Fibroblast of the conjunctiva (primary cell): ENCODE measurements around the gene MRGPRE.
"Not testable (repeated sequence)": the region's sequence is repeated elsewhere in the genome, so short reads cannot be mapped to it uniquely, and the experiment has no call there.

Experiments
- DNase-seq: peaks from one replicate; pipeline ENCODE4 v3.0.0-alpha.2; 2010; ENCODE audit warnings: low read depth

The MRGPRE gene, protein sequence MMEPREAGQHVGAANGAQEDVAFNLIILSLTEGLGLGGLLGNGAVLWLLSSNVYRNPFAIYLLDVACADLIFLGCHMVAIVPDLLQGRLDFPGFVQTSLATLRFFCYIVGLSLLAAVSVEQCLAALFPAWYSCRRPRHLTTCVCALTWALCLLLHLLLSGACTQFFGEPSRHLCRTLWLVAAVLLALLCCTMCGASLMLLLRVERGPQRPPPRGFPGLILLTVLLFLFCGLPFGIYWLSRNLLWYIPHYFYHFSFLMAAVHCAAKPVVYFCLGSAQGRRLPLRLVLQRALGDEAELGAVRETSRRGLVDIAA

DNA sequence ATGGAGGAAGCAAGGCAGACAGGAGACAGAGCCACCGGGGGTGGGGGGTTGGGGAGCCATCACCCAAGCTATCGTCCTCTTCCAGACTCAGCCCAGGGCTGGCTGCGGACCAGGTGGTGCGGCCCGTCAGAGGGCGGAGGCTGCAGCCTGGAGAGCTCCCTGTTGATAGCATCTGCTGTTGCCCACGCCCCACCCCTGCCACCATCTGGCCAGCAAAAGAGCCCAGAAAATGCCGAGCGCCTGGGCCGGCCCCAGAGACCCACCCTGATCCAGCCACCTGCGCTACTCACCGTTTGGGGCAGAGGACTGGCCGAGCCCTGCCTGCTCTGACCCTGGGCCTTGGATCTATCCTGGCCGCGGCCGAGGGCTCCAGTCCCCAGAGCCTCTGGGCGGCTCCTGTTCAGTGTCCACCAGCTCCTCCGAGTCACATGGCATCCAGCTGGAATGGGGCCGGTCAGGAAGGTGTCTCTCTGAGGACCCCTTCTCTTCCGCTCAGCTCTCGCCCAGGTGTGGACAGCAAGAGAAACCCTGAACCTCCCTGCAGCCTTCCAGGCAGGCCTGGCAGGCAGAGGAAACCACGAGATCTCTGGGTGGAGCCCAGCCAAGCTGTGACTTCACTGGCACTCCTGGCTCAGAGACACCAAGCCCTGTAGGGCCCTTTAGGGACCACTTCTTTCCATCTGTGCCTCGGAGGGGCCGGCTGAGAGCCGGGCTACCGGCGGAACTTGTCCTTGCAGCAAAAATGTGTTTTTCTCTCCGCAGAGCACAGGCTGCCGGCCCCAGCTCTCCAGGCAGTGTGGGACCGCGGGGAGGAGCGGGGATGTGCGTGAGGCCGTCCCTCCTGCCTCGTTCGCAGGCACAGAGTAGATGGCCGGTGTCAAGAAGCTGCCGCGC lies at the start of gene MRGPRE:
Gene MRGPRE, minus strand, starts transcription at position 567 of the 894 bp plus-strand sequence. CDS start 3,618 bp downstream, outside the sequence.
- no peak for DNase-seq

DNA sequence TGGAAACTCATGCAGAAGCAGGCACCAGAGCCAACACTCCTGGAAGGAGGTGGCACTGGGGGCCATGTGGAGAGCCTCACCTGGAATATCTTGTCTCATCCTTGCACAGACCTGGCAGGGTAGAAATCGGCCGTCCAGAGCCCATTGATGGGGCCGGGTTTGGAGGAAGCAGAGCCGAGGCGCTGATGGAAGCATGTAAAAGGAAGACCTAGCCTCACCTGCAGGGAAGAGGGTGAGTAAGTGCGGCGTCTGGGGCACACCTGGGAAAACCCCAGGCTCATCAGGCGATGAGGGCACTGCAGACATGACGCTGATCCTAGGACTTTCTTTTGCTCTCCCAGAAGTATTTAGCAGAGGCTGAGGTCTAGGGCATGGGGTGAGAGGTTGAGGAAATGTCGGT lies 48.9 kb upstream of the MRGPRE start:
- not testable (repeated sequence) for DNase-seq

DNA sequence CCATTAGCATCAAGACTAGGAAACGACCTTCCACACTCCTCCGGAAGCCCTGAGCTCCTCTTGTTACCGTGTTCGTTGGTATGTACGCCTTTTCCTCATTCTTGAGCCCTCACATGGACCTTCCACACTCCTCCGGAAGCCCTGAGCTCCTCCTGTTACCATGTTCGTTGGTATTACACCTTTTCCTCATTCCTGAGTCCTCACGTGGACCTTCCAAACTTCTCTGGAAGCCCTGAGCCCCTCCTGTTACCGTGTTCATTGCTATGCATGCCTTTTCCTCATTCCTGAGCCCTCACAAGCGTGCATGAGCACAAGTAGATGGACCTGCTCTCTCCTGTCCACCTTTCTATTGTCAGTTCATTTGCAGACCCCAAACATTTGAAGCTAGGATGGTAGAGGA lies 48.4 kb upstream of the MRGPRE start:
- DNase-seq = not testable (repeated sequence)

DNA sequence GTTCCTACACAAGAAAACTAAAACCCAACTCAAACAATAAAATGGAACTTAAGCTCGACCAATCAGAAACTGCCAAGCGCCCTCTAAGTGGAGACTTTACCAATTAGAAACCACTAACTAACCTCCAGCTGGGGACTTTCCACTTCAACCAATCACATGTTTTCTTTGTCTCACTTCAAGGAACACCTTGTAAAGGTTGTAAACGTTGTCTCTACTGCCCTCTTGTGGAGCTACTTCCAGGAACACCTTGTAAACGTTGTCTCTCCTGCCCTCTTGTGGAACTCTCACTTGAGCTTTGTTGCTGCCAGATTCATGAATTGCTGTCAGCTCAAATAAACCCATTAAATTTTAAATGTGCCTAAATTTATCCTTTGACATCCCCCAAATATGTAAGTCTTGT lies 46.7 kb upstream of the MRGPRE start:
- DNase-seq = not testable (repeated sequence)

DNA sequence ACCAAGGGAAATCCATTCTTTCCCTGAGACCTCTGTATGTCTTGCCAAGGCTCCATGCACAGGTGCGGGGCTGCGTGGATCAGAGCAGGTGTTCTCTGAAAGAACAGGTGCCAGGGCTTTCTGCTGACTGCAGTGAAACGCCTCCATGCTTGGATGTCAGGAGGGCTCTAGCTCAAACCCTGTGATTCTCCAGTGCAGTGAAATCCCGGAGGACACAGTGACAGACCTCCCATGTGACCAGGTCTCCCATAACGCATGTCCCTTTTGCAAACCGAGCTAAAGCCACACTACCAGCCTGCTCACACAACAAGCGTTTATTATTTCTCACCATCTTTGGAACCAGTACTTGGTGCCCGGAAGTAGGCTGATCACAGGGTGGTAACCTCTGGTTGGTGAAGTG lies 41.4 kb upstream of the MRGPRE start:
- DNase-seq = not testable (repeated sequence)

DNA sequence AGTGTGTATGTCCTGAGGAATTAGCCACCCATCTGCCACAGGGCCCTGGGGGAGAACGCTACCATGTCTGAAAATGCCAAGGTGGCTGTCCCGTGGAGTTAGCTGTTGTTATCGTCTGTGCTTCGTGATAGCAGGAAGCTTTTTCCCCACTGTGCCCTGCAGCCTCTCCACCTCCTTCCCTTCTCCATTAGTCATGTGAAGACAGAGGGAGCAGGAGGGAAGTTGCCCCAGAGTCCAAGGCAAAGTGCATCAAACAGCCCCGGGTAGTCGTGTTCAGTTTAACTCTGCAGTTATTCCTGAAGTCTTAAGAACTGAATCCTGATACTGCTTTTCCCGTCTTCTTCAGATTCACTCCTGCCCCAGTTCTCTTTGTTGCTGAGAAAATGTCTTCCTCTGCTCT lies 30.3 kb upstream of the MRGPRE start:
- DNase-seq = not testable (repeated sequence)

DNA sequence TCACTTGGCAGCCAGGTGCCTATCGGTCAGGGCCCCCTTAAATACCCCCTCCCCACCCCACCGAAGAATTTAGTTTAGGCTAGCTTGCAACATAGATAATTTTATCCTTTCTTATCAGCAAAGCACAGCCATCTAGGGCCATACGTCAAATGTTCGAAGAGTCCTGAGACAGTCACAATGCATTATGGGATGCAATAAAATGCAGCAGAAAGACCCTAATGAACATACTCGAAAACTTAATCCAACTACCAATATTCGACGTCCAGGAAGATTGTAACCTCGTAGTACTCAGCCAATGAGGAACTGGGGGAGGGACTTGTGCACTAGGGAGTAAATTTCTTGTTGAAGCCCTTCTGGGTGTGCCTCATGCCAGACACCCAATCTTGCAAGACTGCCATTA lies 29.6 kb upstream of the MRGPRE start:
- not testable (repeated sequence) for DNase-seq

DNA sequence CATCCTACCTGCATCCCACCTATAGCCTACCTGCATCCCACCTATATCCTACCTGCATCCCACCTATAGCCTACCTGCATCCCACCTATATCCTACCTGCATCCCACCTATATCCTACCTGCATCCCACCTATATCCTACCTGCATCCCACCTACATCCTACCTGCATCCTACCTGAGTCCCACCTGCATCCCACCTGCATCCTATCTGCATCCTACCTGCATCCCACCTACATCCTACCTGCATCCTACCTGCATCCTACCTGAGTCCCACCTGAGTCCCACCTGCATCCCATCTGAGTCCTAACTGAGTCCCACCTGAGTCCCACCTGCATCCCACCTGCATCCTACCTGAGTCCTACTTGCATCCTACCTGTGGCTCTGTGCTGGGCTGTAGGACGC lies 25.3 kb upstream of the MRGPRE start:
- not testable (repeated sequence) for DNase-seq

DNA sequence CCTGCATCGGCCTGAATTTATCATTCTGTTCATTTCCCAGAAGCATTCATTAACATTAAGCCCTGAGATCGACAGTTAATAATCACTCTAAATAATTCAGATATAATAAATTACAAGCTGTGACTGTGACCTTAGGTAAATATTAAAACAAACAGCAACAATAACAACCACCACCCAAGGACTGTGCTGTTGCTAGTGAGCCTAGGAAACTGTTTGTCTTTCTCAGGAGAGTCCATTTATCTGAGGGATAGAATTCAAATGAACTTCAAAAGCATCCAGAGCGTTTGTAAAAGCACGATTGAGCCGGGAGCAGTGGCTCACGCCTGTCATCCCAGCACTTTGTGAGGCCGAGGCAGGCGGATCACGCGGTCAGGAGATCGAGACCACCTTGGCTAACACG lies 23.0 kb upstream of the MRGPRE start:
- DNase-seq = not testable (repeated sequence)

DNA sequence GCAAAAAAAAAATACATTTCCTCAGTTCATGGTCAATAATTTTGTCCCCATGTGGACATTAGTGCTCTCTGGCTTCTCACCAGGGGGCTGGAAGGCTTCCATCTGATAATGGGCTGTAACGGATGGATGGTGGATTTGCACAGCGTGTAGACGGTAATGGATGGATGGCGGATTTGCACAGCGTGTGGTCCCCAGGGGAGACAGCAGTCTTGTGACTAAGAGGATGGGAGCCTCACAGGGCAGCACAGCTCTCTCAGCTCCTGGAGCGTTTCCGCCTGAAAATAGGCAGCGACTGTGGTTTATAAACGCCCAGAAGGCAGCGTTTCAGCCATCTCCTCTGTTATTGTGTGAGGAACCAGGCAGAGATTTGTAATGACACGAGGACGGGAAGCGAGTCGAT lies 22.6 kb upstream of the MRGPRE start:
- not testable (repeated sequence) for DNase-seq

DNA sequence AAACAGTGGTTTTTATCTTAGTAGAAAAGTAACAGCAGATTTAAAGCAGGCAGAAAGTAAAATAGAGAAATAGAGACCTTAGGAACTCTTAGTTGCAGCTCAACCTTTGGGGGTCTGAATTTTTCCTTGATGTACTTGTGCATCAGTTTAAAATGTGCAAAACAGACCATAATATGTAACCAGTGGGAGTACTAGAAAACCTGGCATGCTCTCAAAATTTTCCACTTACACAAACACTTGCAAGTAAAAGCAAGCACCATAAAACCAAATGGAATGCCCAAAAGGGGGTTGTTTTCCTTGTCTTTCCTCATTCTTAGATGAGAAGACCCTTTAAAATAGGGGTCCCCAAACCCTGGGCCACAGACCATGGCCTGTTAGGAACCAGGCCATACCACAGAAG lies 12.9 kb upstream of the MRGPRE start:
- no peak for DNase-seq

DNA sequence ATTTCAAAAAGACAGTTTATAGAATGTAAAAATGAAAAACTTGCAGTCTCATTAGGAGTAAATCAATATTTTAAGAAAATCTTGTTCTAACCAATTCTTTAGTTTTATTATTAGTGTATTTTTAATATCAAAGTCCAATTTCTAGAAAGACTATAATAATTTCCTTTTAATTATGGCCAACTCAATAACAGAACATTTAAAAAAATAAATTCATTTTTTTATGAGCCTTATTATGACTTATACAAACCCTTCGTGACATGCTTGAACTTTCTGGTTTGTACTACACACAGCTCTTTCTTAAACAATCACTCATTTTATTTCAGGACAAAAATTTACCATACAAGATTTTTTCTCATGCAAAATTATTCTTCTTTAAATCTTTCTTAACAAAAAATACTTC lies 11.7 kb upstream of the MRGPRE start:
- DNase-seq = no peak

DNA sequence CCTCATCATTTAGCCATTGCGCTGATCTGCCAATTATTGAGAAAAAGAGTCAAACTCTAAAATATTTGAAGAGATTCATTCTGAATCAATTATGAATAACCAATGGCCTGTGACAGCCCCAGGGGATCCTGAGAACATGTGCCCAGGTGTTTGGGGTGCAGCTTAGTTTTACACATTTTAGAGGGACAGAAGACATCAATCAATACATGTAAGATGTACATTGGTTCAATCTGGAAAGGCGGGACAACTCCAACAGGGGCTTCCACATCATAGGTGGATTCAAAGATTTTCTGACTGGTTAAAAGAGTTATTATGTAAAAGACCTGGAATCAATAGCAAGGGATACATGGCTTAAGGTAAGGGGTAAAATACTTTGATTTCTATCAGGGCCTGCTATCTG lies 4.9 kb upstream of the MRGPRE start:
- DNase-seq = no peak

DNA sequence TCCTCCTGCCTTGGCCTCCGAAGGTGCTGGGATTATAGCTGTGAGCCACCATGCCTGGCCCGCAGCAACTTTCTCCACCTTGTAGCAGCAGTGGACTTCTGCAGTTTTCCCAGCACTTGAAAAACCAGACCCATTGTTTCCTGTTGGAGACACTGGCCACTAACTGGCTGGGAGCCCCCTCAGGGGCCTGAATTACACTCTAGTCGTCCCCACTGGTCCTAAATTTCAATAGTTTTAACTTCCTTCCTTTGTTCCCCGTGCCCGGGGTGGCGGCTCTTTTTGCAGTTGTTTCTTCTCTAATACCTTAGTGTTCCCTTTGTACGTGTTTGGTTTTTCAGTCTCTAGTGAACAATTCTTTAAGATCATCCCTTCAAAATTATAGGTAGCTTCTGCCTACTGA lies 2.6 kb upstream of the MRGPRE start:
- no peak for DNase-seq

DNA sequence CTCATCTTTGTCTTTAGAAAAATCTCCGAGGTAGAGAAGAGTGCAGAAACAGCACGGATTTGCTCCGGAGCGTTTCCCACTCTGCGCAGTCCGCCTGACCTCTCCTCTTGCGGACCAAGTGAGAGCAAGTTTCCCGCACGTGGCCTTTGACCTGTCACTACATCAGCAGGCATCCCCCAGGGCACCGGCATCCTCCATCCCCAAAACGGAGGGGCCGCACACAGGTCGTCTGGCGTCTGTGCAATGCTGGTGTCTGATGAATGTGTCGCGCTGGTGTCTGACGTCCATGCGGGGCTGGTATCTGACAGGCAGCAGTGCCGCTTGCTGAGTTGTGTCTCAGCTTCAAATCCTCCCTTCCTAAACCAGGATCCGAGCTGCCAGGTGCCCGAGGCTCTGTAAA lies 739 bp upstream of the MRGPRE start:
- DNase-seq = no peak

DNA sequence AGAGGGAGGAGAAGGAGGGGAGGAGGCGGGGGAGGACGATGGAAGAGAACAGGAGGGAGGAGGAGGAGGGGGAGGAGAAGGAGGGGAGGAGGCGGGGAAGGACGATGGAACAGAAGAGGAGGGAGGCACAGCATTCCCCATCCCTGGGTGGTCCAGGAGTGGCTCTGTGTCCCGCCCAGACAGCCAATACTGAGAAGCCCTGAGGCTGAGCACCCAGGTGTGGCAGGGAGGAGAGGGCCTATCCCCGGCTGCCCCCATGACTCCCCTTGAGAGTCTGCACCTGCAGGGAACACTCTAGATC lies 717 bp downstream of the MRGPRE start:
- no peak for DNase-seq

DNA sequence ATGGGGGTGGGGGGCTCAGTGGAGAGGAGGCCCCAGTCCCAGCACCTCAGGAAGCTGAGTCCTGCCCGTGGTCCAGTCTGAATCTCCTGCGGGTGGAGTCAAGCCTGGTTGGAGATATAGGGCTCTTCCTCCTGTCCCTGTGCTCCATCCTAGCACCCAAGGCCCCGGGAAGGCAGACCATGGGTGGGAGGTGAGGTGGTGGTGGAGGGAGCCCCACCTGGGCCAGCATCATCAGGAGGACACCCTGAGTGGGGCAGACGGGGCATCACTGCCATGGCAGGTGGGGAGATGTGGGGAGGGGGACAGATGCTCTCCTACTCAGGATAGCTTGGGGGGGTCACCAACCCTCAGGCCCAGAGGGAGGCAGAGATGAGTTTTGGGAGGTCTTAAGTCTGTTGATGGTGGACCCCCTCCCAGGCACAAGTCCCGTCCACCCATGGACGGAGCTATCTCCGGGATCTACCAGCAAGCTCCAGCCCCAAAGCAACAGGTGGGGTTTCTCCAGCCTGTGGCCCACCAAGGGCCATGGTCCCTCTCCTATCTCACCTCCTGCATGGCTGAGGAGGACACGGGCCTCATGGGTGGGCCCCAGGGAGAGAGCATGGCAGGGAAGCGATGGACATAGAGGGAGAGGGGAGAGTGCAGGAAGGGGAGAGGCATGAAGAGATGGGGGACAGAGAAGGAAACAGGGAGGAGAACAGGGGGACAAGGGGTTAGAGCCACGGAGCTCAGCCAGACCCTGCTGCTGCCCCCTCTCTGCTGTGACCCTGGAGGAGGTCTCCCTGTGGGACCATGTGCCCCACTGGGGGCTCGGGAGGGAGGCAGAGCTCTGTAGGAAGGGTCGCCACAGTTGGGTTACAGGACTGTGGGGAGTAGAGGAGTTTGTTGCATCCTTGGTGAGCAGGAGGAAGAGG lies 1.3 kb downstream of the MRGPRE start:
- DNase-seq = no peak

DNA sequence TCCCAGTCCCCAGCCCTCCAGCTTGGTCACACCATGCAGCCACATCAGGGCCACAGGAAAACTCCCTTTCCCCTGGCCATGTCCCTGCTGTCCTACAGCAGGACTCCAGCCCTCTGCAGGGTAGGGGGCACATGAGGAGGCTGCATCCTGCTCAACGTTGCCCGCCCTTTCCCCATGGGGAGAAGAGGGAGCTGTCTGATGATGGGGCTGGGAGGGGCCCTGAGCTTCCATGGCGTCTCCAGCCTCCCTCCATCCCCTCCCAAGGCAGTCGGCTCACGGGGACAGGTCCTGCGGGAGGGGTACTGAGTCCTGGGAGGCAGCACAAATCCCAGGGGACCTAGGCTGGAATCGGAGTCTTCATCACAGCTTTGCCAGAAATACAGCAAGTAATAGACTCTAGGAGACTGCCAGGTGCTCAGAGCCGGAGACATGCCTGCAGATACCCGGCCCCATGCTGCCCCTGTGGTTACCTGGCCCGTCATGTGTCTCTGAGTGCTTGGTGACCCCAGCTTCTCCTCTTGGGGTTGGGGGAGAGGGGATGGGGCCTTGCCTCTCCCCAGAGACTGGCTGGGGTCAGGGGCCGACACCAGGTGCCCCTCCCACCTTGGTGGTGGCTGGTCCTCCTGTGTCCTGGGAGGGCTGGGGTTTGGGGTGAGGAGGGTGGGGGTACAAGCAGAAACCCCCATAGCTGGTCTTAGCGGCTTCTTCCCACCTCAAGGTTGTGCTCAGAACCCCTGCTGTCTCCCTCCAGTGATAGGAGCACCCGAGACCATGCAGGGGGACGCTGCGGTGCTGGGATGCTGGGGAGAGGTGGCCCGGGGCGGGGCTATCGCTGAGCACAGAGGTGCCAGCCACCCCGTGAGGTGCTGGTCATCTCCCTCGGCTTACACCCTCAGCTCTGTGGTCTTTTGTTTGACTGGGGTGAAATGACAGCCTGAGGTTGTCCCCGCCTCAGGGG lies 2.3 kb downstream of the MRGPRE start:
- DNase-seq = no peak

DNA sequence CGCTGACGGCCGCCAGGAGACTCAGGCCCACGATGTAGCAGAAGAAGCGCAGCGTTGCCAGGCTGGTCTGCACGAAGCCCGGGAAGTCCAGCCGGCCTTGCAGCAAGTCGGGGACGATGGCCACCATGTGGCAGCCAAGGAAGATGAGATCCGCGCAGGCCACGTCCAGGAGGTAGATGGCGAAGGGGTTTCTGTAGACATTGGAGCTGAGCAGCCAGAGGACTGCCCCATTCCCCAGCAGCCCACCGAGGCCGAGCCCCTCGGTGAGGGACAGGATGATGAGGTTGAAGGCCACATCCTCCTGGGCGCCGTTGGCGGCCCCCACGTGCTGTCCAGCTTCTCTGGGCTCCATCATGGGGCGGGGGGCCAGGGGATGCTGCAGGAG lies 3.8 kb downstream of the MRGPRE start:
- no peak for DNase-seq

DNA sequence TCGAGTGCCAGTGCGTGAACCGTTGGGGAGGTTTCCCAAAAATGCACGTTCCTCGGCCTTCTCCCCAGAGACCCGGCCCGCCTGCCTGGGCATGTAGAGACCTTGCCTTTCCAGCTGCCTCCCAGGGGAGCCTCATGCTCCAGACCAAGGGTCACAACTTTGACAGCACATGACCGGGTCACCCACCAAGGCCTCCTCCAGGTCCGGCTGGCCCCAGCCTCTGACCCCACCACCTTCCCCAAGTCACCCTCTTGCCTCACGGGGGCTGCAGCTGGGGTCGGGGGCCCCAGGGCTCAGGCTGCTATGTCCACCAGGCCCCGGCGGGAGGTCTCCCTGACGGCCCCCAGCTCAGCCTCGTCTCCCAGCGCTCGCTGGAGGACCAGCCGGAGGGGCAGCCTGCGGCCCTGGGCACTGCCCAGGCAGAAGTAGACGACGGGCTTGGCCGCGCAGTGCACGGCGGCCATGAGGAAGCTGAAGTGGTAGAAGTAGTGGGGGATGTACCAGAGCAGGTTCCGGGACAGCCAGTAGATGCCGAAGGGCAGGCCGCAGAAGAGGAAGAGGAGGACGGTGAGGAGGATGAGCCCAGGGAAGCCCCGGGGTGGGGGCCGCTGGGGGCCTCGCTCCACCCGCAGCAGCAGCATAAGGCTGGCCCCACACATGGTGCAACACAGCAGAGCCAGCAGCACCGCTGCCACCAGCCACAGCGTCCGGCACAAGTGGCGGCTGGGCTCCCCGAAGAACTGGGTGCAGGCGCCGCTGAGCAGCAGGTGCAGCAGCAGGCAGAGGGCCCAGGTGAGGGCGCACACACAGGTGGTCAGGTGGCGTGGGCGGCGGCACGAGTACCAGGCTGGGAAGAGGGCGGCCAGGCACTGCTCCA lies 4.4 kb downstream of the MRGPRE start:
- no peak for DNase-seq
